K562 (cell line): Measurements from ENCODE around the gene DOCK7. TPM values are rescaled to one million over a fixed set of nuclear protein-coding genes. Genes with fewer than 3 reads are reported as not detected.

Source experiments
- ATAC-seq: fragments of 200-7000 bp; cut with Tn5 transposase; 3 replicates; pipeline ENCODE4 v1.9.1; 2020; ENCODE audit warnings: moderate library complexity
- BruUV-seq: library from RNA; stranded (reverse); fragments of 400-500 nt; replicated peaks from 2 replicates; lab custom pipeline; 2021; lab: Mats Ljungman, UMichigan
- CTCF ChIA-PET: fragments of 300-600 bp; formaldehyde crosslinking; extraction: SDS; loops from one replicate; lab custom pipeline; 2021; ENCODE audit warnings: low intra/inter-chr PET ratio; lab: Yijun Ruan, JAX
- POLR2A ChIA-PET: fragments of 300-600, 350-650 bp; sonication (Branson Sonifier 250); formaldehyde crosslinking; extraction: SDS; loops from one replicate; lab custom pipeline; 2021; ENCODE audit warnings: antibody characterized with exemption, inconsistent platforms; lab: Yijun Ruan, JAX
- DNase-seq, 4 experiments: peaks; one replicate each; pipeline versions ENCODE4 v3.0.0 to v3.0.0-alpha.2; 2011 to 2018; ENCODE audit warnings: low spot score in 3 of 4, mixed read lengths in 3 of 4; ENCODE audit errors: extremely low read depth in 1 of 4
- FAIRE-seq: peaks from 2 replicates; lab custom pipeline; 2011; peaks lifted over from hg19 to GRCh38; lab: Jason Lieb, UNC
- H2AFZ ChIP-seq: 2 replicates; pipeline ENCODE4 v1.6.0; 2011; ENCODE audit warnings: low read depth, low read length, control low read depth, inconsistent platforms
- H3K27ac ChIP-seq: fragments of 200-600 bp; 3 replicates; pipeline ENCODE4 v1.8.0; 2011; ENCODE audit warnings: low read depth, mild to moderate bottlenecking, control low read depth, inconsistent platforms, low read length, moderate library complexity, mixed read lengths; ENCODE audit errors: extremely low read depth
- H3K27me3 ChIP-seq, 2 experiments: fragments of 300-600 bp in 1 of 2; 2 replicates in 1 of 2; 3 replicates in 1 of 2; pipeline versions ENCODE4 v1.6.0 to v1.8.0; 2011; ENCODE audit warnings: inconsistent platforms in 2 of 2, low read length in 2 of 2, mild to moderate bottlenecking in 1 of 2, mixed read lengths in 1 of 2, moderate library complexity in 1 of 2; ENCODE audit not compliant: control insufficient read depth in 2 of 2, insufficient read depth in 2 of 2
- H3K36me3 ChIP-seq: fragments of 300-600 bp; 3 replicates; pipeline ENCODE4 v1.8.0; 2011; ENCODE audit warnings: mild to moderate bottlenecking, low read length, inconsistent platforms; ENCODE audit not compliant: control insufficient read depth, insufficient read depth
- H3K4me1 ChIP-seq, 2 experiments: fragments of 200-600 bp in 1 of 2; replicated peaks in 1 of 2; 2 replicates in 1 of 2; 3 replicates in 1 of 2; pipeline versions ENCODE4 v1.5.1 to v1.8.0; 2011; ENCODE audit warnings: inconsistent platforms in 2 of 2, low read length in 2 of 2, mild to moderate bottlenecking in 1 of 2, mixed read lengths in 1 of 2, moderate library complexity in 1 of 2; ENCODE audit not compliant: control insufficient read depth in 2 of 2, insufficient read depth in 2 of 2
- H3K4me2 ChIP-seq: 2 replicates; pipeline ENCODE4 v1.6.1; 2011; ENCODE audit warnings: low read length, control low read depth, inconsistent platforms, mixed read lengths; ENCODE audit not compliant: insufficient read depth
- H3K4me3 ChIP-seq: fragments of 200-600 bp; sonication (generic), shearing (Covaris generic); 2 replicates; pipeline ENCODE4 v1.5.1; 2016; ENCODE audit warnings: control low read depth, inconsistent platforms
- H3K79me2 ChIP-seq: fragments of 200-600 bp; 3 replicates; pipeline ENCODE4 v1.8.0; 2011; ENCODE audit warnings: low read length, inconsistent platforms; ENCODE audit not compliant: control insufficient read depth, insufficient read depth
- H3K9ac ChIP-seq, 2 experiments: 2 replicates each; pipeline versions ENCODE4 v1.6.0 to v1.6.1; 2011; ENCODE audit warnings: low read depth in 2 of 2, low read length in 2 of 2, control low read depth in 1 of 2, inconsistent platforms in 1 of 2, mild to moderate bottlenecking in 1 of 2, mixed read lengths in 1 of 2; ENCODE audit not compliant: insufficient read depth in 1 of 2
- H3K9me1 ChIP-seq: one replicate; pipeline ENCODE4 v1.6.0; 2011; ENCODE audit warnings: inconsistent platforms, mild to moderate bottlenecking, low read length, moderate library complexity; ENCODE audit not compliant: control insufficient read depth, insufficient read depth
- H3K9me3 ChIP-seq: replicated peaks from 2 replicates; pipeline ENCODE4 v1.5.1; 2011; ENCODE audit warnings: low read depth, low read length, inconsistent platforms; ENCODE audit not compliant: control insufficient read depth, insufficient read depth
- H4K20me1 ChIP-seq: replicated peaks from 2 replicates; pipeline ENCODE4 v1.6.1; 2011; ENCODE audit warnings: low read length, inconsistent platforms, mixed read lengths; ENCODE audit not compliant: control insufficient read depth, insufficient read depth
- NCOA1 ChIP-seq: fragments of 450-650 bp; IDR thresholded peaks from 2 replicates; pipeline ENCODE4 v1.6.1; 2016; ENCODE audit warnings: low read depth
- NR0B1 ChIP-seq: fragments of 450-650 bp; IDR thresholded peaks from one replicate; pipeline ENCODE4 v1.6.1; 2018; ENCODE audit warnings: mild to moderate bottlenecking, moderate library complexity; ENCODE audit not compliant: partially characterized antibody
- SRSF1 ChIP-seq: fragments of 200-400 bp; formaldehyde crosslinking; IDR thresholded peaks from 2 replicates; pipeline ENCODE4 v1.6.1; 2017; ENCODE audit warnings: mild to moderate bottlenecking, low read depth, low read length, moderate library complexity
- XRCC3 ChIP-seq: fragments of 450-650 bp; IDR thresholded peaks from 2 replicates; pipeline ENCODE4 v1.6.1; 2017; ENCODE audit warnings: mild to moderate bottlenecking, moderate library complexity
- XRCC5 ChIP-seq: fragments of 200-400 bp; formaldehyde crosslinking; IDR thresholded peaks from 2 replicates; pipeline ENCODE4 v1.6.1; 2017; ENCODE audit warnings: low read depth, mild to moderate bottlenecking, low read length
- ZNF12 ChIP-seq: sonication (generic); formaldehyde crosslinking; IDR thresholded peaks from 2 replicates; pipeline ENCODE4 v1.4.0; 2020; ENCODE audit warnings: mild to moderate bottlenecking, missing genetic modification reagents
- WGBS: fragments of 100-300 bp; shearing (Covaris generic); methylation state at CpG from one replicate; pipeline ENCODE4 v1.1.6; 2016; ENCODE audit warnings: low coverage, mixed read lengths; ENCODE audit not compliant: insufficient coverage; ENCODE audit errors: missing lambda C conversion rate; 5-methylcytosine and 5-hydroxymethylcytosine counted together
- in situ Hi-C: fragments of 300-500 bp; cut with MboI; formaldehyde crosslinking; loops from 4 replicates; pipeline ENCODE4 v1.15.0; 2018; ENCODE audit warnings: inconsistent platforms, mixed read lengths
- intact Hi-C: fragments of 100-400 bp; cut with micrococcal nuclease; formaldehyde crosslinking; loops from 2 replicates; pipeline ENCODE4 v1.14.2; 2022
- polyA plus RNA-seq, 8 experiments: library from polyadenylated mRNA; depleted of rRNA in 4 of 8; stranded (reverse) in 5 of 8; unstranded in 3 of 8; fragments of >200 nt; fragmentation: Nextera tagmentation in 2 of 8; fragmentation: Illumina TruSeq in 1 of 8; extraction: Ambion mirVana in 2 of 8; extraction: Trizol in 1 of 8; gene quantifications; 2 replicates each; pipeline versions ENCODE4 v1.2.1 to v1.2.3, GENCODE V29; 2011 to 2014; ENCODE audit warnings: inconsistent platforms in 1 of 8, missing spikeins in 1 of 8
- total RNA-seq, 7 experiments: library from RNA; depleted of rRNA in 6 of 7; stranded (reverse); fragments of >200 nt in 6 of 7; fragmentation: Illumina TruSeq in 2 of 7; extraction: Trizol in 2 of 7; gene quantifications; 2 replicates each; pipeline versions ENCODE4 v1.2.1 to v1.2.3, GENCODE V29; 2011 to 2021; ENCODE audit warnings: low replicate concordance in 1 of 7
- TF ChIP-seq, protein P1 (sequence below): IDR thresholded peaks from 2 replicates; pipeline ENCODE4 v1.6.1; 2016; ENCODE audit warnings: missing genetic modification characterization, missing compliant biosample characterization
- TF ChIP-seq, protein P2 (sequence below): fragments of 250-450 bp; sonication (Bioruptor Pico); IDR thresholded peaks from 2 replicates; pipeline ENCODE4 v1.8.0; 2022; ENCODE audit warnings: moderate library complexity, mild to moderate bottlenecking, inconsistent platforms
- TF ChIP-seq, protein P3 (sequence below): sonication (generic); formaldehyde crosslinking; IDR thresholded peaks from 2 replicates; pipeline ENCODE4 v1.8.0; 2022; ENCODE audit warnings: mild to moderate bottlenecking, low read depth, missing genetic modification reagents

DOCK7 gene
- total and polyA plus RNA-seq, 9 of the 15 experiments (the other 6 are each of a cell fraction or from before 2014, with no cell fraction given), result 4.9 to 35.1 (median 12.6) TPM

DNA sequence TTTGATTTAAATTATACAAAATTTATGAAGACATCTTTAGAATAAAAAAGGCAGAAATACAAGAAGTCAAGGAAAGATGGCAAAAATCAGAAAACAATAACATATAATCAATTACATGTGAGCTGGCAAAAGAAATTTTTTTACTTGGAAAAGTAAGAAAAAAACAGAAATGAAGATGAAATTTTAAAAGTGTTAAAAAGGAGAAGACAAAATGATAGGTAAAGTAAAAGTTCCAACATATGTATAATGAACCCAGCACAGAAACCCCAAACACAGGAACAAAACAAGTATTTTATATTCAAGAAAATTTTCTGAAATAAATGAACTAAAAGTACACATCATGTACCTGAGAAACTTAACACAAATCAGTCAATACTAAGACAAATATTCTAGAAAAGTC is 188.0 kb downstream of the DOCK7 start:
- CTCF ChIA-PET, result no interaction called here
- intact Hi-C loops, result no loop called here
- Histone ChIP-seq H3K79me2 (no peaks in the 10 kb centered on the region), H3K4me2 (no peak overlapping the region)
- FAIRE-seq, result no peak
- TF ChIP-seq, protein P1, sequence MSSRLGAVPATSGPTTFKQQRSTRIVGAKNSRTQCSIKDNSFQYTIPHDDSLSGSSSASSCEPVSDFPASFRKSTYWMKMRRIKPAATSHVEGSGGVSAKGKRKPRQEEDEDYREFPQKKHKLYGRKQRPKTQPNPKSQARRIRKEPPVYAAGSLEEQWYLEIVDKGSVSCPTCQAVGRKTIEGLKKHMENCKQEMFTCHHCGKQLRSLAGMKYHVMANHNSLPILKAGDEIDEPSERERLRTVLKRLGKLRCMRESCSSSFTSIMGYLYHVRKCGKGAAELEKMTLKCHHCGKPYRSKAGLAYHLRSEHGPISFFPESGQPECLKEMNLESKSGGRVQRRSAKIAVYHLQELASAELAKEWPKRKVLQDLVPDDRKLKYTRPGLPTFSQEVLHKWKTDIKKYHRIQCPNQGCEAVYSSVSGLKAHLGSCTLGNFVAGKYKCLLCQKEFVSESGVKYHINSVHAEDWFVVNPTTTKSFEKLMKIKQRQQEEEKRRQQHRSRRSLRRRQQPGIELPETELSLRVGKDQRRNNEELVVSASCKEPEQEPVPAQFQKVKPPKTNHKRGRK (tag), result no peak
- TF ChIP-seq, all 486 proteins: peak for 0
- H3K4me1 ChIP-seq, result no peaks in the 10 kb centered on the region
- H3K4me3 ChIP-seq, result no peak overlapping the region
- POLR2A ChIA-PET, result interaction anchor here (0.6 to 1.7 kb wide), 3 partner anchors 12 to 237 kb away, joined by 3 to 5 read pairs (median 3); no protein-coding TSS in a partner anchor
- no peaks in the 10 kb centered on the region for H3K9me3 ChIP-seq
- DNase-seq, result no peak
- no peaks in the 10 kb centered on the region for H3K27me3 ChIP-seq
- ATAC-seq, result no peak
- no peaks in the 10 kb centered on the region for H4K20me1 ChIP-seq
- no peak overlapping the region for H3K9ac ChIP-seq
- H3K27ac ChIP-seq, result no peak overlapping the region
- no peaks in the 10 kb centered on the region for H3K9me1 ChIP-seq
- no TSS peak for BruUV-seq
- no peaks in the 10 kb centered on the region for H3K36me3 ChIP-seq
- H2AFZ ChIP-seq, result no peak overlapping the region
- in situ Hi-C loops, result no loop called here

- Histone ChIP-seq H3K4me2 (no peak overlapping the region), H3K27ac (no peak overlapping the region), H3K36me3 (peaks cover 3% of the 10 kb centered on the region; the same call in 2 of the 3 replicates), H3K4me1 (no peaks in the 10 kb centered on the region), H3K4me3 (no peak overlapping the region), H2AFZ (no peak overlapping the region), H3K79me2 (no peaks in the 10 kb centered on the region), H3K9me1 (no peaks in the 10 kb centered on the region), H3K27me3 (no peaks in the 10 kb centered on the region), H4K20me1 (no peaks in the 10 kb centered on the region), H3K9ac (no peak overlapping the region), H3K9me3 (no peaks in the 10 kb centered on the region)
- in situ Hi-C loops, result no loop called here
- CTCF ChIA-PET, result no interaction called here
- no TSS peak for BruUV-seq
- no peak for ATAC-seq
- no peak for FAIRE-seq
- POLR2A ChIA-PET, result no interaction called here
- 66% methylated on average over 4 of the region's 4 CpGs for WGBS
- DNase-seq, result no peak
- intact Hi-C loops, result no loop called here
- TF ChIP-seq XRCC5 (no peak), ZNF12 (CRISPR knock-in tag) (no peak), SRSF1 (no peak), NCOA1 (no peak), XRCC3 (no peak), NR0B1 (no peak)
- TF ChIP-seq, protein P2, sequence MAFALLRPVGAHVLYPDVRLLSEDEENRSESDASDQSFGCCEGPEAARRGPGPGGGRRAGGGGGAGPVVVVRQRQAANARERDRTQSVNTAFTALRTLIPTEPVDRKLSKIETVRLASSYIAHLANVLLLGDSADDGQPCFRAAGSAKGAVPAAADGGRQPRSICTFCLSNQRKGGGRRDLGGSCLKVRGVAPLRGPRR (CRISPR knock-in tag), result no peak
- TF ChIP-seq, protein P3, sequence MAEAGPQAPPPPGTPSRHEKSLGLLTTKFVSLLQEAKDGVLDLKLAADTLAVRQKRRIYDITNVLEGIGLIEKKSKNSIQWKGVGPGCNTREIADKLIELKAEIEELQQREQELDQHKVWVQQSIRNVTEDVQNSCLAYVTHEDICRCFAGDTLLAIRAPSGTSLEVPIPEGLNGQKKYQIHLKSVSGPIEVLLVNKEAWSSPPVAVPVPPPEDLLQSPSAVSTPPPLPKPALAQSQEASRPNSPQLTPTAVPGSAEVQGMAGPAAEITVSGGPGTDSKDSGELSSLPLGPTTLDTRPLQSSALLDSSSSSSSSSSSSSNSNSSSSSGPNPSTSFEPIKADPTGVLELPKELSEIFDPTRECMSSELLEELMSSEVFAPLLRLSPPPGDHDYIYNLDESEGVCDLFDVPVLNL, result no peak
Measured at GRCh38 chr1:62494137-62494536, 194.0 kb downstream of the DOCK7 start.
